GM18858 (cell line): ENCODE results near the gene E2F6.

Experiments used
- ATAC-seq: cut with Tn5 transposase; IDR thresholded peaks from one replicate; pipeline ENCODE4 v1.9.1; 2021; ENCODE audit not compliant: unreplicated experiment

The E2F6 gene

DNA sequence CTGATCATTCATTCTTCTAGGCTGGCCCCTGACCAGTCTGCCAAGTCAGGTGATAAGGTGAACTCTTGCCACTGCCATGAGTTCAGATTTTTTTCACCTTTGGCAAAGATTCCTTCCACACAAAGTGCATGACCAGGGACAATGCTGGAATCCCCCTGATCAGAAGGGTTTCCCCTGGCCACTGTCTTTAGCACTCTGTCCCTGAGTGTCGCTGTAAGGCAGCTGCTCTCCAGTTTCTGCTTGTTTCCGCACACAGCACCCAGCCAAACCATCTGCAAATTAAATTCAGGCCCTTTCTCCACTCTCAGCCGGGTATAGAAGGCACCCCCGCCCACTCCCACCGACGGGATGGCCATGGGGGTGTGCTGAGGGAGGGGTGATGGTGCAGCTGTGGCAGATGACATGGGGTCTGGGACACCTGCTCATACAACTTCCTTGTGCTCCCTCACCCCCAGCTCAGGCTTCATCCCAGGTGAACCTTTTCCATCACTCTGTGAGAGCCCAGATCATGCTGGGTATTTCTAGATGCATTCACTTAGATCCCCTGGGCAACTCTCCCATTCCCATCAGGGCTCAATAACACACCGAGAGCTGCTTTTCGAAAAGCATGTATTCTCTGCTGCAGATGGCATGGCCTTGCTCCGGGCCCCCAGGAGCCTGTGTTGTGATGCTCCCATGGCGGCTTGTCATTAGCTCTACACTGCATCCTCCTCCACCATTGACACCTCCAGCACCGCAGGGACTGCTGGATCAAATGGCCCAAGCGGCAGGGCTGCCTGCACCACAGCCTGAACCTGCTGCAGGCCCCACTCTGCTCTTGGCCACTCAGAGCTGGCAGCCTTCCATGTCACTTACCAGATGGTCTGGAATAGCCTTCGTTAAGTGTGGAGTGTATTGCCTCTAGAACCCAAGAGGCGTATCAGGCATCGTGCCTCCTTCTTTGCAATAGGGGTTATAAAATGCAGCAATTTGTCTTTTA is 69.2 kb downstream of the E2F6 start:
- no peak for ATAC-seq

DNA sequence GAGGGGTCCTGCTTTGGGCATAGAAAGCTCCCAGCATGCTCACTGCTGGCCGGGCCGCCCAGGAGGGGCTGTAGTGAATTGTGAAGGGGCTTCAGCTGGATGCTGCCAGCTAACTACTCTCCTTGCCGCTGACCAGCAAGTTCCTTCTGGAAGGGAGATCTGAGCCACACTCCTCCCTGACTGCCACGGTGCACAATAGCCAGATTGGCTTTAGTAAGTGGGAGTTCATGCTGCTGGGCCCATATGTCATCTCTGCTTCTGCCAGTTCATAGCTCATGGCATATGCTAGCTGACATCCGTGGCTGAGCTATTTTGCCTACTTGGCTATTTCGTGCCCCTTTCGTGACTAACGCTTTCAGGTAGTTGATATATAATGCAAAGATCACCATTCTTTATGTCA is 69.9 kb downstream of the E2F6 start:
- no peak for ATAC-seq

DNA sequence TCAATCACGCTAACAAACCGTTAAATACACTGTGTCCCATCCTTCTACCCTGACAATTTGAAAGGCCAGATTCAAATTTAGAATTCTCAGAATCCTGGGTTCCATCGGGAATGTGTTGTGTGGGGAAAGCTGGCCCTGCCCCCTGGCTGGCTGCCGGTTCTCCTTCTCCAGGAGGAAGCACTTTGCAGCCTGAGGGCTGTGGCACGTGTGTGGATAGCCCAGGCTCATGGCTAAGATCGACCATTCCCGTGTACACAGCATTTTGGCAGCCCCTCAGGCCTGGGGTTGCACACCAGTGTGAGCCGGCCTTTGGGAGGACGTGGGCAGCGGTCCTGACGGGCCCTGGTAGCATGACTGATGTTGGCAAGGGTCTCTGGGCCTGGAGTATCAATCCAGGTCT is 70.6 kb downstream of the E2F6 start:
- no peak for ATAC-seq
